ENCODE data around the gene WDR64. TPM values are rescaled to one million over a fixed set of nuclear protein-coding genes. Genes with fewer than 3 reads are reported as not detected.
"Not testable (repeated sequence)": the region's sequence is repeated elsewhere in the genome, so short reads cannot be mapped to it uniquely, and the experiment has no call there.

The WDR64 gene
- total RNA-seq, 3 donors from 2014 or later (not counting 1 experiment from before 2014, with no cell fraction given), result not detected

GRCh38 chr1:241724741-241725356 is 72.8 kb downstream of the WDR64 start:
- no peak for TF ChIP-seq CTCF (IDR thresholded peaks at IDR 0.05)
- Mint-ChIP-seq H3K4me3 (no peak overlapping the region), H3K9me3 (peaks cover 0 to 2% of the 10 kb centered on the region in 2 donors), H3K27me3 (ENCODE audit: low read depth in 2 of 2) (peaks cover 15 to 36% of the 10 kb centered on the region in 2 donors), H3K4me1 (no peaks in the 10 kb centered on the region), H3K36me3 (no peaks in the 10 kb centered on the region), H3K27ac (no peak overlapping the region)
- H3K27me3 ChIP-seq (ENCODE audit: control insufficient read depth, insufficient read depth, low read length), result no peaks in the 10 kb centered on the region
- H3K27ac ChIP-seq (ENCODE audit: low read length), result no peak overlapping the region
- H3K36me3 ChIP-seq (ENCODE audit: control insufficient read depth, insufficient read depth, low read length), result no peaks in the 10 kb centered on the region
- H3K4me3 ChIP-seq (ENCODE audit: low read length), result no peak overlapping the region
- intact Hi-C loops (cut with micrococcal nuclease), result no loop called here
- DNase-seq, result no peak
- no peak for ATAC-seq
- H3K4me1 ChIP-seq (ENCODE audit: control insufficient read depth, insufficient read depth, low read length), result no peaks in the 10 kb centered on the region
- WGBS (ENCODE audit: insufficient coverage), result 79% methylated on average over 4 of the region's 4 CpGs
- H3K9me3 ChIP-seq (ENCODE audit: control insufficient read depth, insufficient read depth, low read length), result no peaks in the 10 kb centered on the region

GRCh38 chr1:241730031-241730430 is 78.0 kb downstream of the WDR64 start:
- Mint-ChIP-seq H3K27ac (no peak overlapping the region), H3K36me3 (no peaks in the 10 kb centered on the region), H3K27me3 (ENCODE audit: low read depth in 2 of 2) (peaks cover 14 to 26% of the 10 kb centered on the region in 2 donors), H3K4me3 (no peak overlapping the region), H3K9me3 (peaks cover 0 to 2% of the 10 kb centered on the region in 2 donors), H3K4me1 (no peaks in the 10 kb centered on the region)
- H3K27ac ChIP-seq (ENCODE audit: low read length), result no peak overlapping the region
- no peak overlapping the region for H3K4me3 ChIP-seq (ENCODE audit: low read length)
- no peaks in the 10 kb centered on the region for H3K4me1 ChIP-seq (ENCODE audit: control insufficient read depth, insufficient read depth, low read length)
- ATAC-seq, result no peak
- H3K36me3 ChIP-seq (ENCODE audit: control insufficient read depth, insufficient read depth, low read length), result no peaks in the 10 kb centered on the region
- intact Hi-C loops (cut with micrococcal nuclease), result no loop called here
- no peak for DNase-seq
- H3K9me3 ChIP-seq (ENCODE audit: control insufficient read depth, insufficient read depth, low read length), result no peaks in the 10 kb centered on the region
- no peaks in the 10 kb centered on the region for H3K27me3 ChIP-seq (ENCODE audit: control insufficient read depth, insufficient read depth, low read length)
- no peak for TF ChIP-seq CTCF (IDR thresholded peaks at IDR 0.05)

GRCh38 chr1:241733899-241734298 is 81.8 kb downstream of the WDR64 start:
- Mint-ChIP-seq H3K27me3 (ENCODE audit: low read depth in 2 of 2) (peaks cover 18 to 43% of the 10 kb centered on the region in 2 donors), H3K9me3 (no peaks in the 10 kb centered on the region), H3K27ac (no peak overlapping the region), H3K4me3 (no peak overlapping the region), H3K4me1 (no peaks in the 10 kb centered on the region), H3K36me3 (no peaks in the 10 kb centered on the region)
- Histone ChIP-seq H3K27ac (ENCODE audit: low read length) (no peak overlapping the region), H3K27me3 (ENCODE audit: control insufficient read depth, insufficient read depth, low read length) (no peaks in the 10 kb centered on the region), H3K4me3 (ENCODE audit: low read length) (no peak overlapping the region), H3K4me1 (ENCODE audit: control insufficient read depth, insufficient read depth, low read length) (no peaks in the 10 kb centered on the region), H3K9me3 (ENCODE audit: control insufficient read depth, insufficient read depth, low read length) (no peaks in the 10 kb centered on the region), H3K36me3 (ENCODE audit: control insufficient read depth, insufficient read depth, low read length) (no peaks in the 10 kb centered on the region)
- 95% methylated on average over 1 of the region's 2 CpGs for WGBS (ENCODE audit: insufficient coverage)
- no peak for DNase-seq
- intact Hi-C loops (cut with micrococcal nuclease), result no loop called here
- TF ChIP-seq CTCF (IDR thresholded peaks at IDR 0.05), result no peak
- ATAC-seq, result no peak

GRCh38 chr1:241734533-241734932 is 82.5 kb downstream of the WDR64 start:
- DNase-seq (no peak), ATAC-seq (no peak)
- Histone ChIP-seq H3K27ac (ENCODE audit: low read length) (no peak overlapping the region), H3K27me3 (ENCODE audit: control insufficient read depth, insufficient read depth, low read length) (no peaks in the 10 kb centered on the region), H3K36me3 (ENCODE audit: control insufficient read depth, insufficient read depth, low read length) (no peaks in the 10 kb centered on the region), H3K4me3 (ENCODE audit: low read length) (no peak overlapping the region), H3K4me1 (ENCODE audit: control insufficient read depth, insufficient read depth, low read length) (no peaks in the 10 kb centered on the region), H3K9me3 (ENCODE audit: control insufficient read depth, insufficient read depth, low read length) (no peaks in the 10 kb centered on the region)
- Mint-ChIP-seq H3K27ac (no peak overlapping the region), H3K9me3 (no peaks in the 10 kb centered on the region), H3K4me3 (no peak overlapping the region), H3K36me3 (no peaks in the 10 kb centered on the region), H3K27me3 (ENCODE audit: low read depth in 2 of 2) (peaks cover 14 to 37% of the 10 kb centered on the region in 2 donors), H3K4me1 (no peaks in the 10 kb centered on the region)
- no peak for TF ChIP-seq CTCF (IDR thresholded peaks at IDR 0.05)
- intact Hi-C loops (cut with micrococcal nuclease), result no loop called here
- no CpG with 5 or more reads among the region's 5 CpGs for WGBS (ENCODE audit: insufficient coverage)

- H3K9me3 Mint-ChIP-seq; H3K4me1 Mint-ChIP-seq; H3K9me3 ChIP-seq (ENCODE audit: control insufficient read depth, insufficient read depth, low read length); H3K4me1 ChIP-seq (ENCODE audit: control insufficient read depth, insufficient read depth, low read length); H3K4me3 Mint-ChIP-seq; H3K27me3 ChIP-seq (ENCODE audit: control insufficient read depth, insufficient read depth, low read length); H3K4me3 ChIP-seq (ENCODE audit: low read length); H3K36me3 ChIP-seq (ENCODE audit: control insufficient read depth, insufficient read depth, low read length); H3K27ac Mint-ChIP-seq; H3K36me3 Mint-ChIP-seq; H3K27ac ChIP-seq (ENCODE audit: low read length); DNase-seq; intact Hi-C loops (cut with micrococcal nuclease); ATAC-seq: not testable (repeated sequence)
- 93% methylated on average over 5 of the region's 8 CpGs for WGBS (ENCODE audit: insufficient coverage)
- H3K27me3 Mint-ChIP-seq (ENCODE audit: low read depth in 2 of 2), result peaks cover 8 to 30% of the 10 kb centered on the region in 2 donors
These were observed 83.4 kb downstream of the WDR64 start for GRCh38 chr1:241735493-241735926.

Measured in natural killer cell (primary cell).